ENCODE results near the gene MED12L.
"Not testable (repeated sequence)": the region's sequence is repeated elsewhere in the genome, so short reads cannot be mapped to it uniquely, and the experiment has no call there.

The MED12L gene

DNA sequence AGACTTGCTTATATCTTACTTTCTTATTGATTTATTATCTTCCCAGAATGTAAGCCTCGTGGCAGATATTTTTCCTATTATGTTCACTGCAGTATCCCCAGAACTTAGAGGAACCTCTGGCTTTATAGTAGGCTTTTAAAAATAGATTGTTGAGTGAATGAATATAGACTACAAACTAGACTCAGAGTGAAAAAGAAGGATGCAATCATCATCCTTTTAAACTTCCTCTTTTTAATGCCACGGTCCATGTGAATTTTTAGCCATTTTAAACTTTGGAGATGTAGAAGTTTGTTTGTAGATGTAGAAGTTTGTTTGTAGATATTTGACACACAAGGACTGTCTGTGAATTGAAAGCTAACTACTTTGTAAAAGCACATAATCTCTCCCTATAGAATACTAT is 306.3 kb downstream of the MED12L start:
- ChIA-PET POLR2A (no interaction called here), CTCF (no interaction called here)
- no peak for TF ChIP-seq ZNF221 (tag by site-specific recombination; IDR thresholded peaks at IDR 0.05; ENCODE audit: borderline replicate concordance)
- no peak for TF ChIP-seq HOXD13 (CRISPR knock-in tag; IDR thresholded peaks at IDR 0.05; ENCODE audit: borderline replicate concordance)
- no peak for TF ChIP-seq ZNF549 (tag by site-specific recombination; IDR thresholded peaks at IDR 0.05)
- TF ChIP-seq ZNF621 (tag by site-specific recombination; IDR thresholded peaks at IDR 0.05), result no peak
- TF ChIP-seq, protein P1, sequence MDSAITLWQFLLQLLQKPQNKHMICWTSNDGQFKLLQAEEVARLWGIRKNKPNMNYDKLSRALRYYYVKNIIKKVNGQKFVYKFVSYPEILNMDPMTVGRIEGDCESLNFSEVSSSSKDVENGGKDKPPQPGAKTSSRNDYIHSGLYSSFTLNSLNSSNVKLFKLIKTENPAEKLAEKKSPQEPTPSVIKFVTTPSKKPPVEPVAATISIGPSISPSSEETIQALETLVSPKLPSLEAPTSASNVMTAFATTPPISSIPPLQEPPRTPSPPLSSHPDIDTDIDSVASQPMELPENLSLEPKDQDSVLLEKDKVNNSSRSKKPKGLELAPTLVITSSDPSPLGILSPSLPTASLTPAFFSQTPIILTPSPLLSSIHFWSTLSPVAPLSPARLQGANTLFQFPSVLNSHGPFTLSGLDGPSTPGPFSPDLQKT (IDR thresholded peaks at IDR 0.05; ENCODE audit: borderline replicate concordance, low read depth, low read length), result no peak
- peaks cover 0 to 23% of the 10 kb centered on the region in 2 experiments; a peak in 1 of 3 replicates for H3K36me3 ChIP-seq (ENCODE audit: control insufficient read depth in 2 of 2, insufficient read depth in 1 of 2, low read length in 2 of 2)
- no peaks in the 10 kb centered on the region for H3K4me1 ChIP-seq (ENCODE audit: control insufficient read depth, insufficient read depth, low read length)
- H3K9me3 ChIP-seq (ENCODE audit: control insufficient read depth, insufficient read depth, low read depth, low read length), result no peaks in the 10 kb centered on the region
- no peak overlapping the region for H3K27ac ChIP-seq (ENCODE audit: extremely low read depth, low read depth, low read length)
- H3K4me3 ChIP-seq (ENCODE audit: low read depth, low read length), result no peak overlapping the region

DNA sequence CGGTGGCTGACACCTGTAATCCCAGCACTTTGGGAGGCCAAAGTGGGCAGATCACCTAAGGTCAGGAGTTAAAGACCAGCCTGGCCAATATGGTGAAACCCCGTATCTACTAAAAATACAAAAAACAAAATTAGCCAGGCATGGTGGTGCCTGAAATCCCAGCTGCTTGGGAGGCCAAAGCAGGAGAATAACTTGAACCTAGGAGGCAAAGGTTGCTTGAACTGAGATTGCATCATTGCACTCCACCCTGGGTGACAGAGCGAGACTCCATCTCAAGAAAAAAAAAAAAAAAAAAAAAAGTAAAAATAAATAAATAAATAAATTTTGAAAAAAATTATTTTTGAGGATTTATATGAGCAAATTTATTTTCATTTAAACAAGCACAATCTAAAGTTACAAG is 306.7 kb downstream of the MED12L start:
- H3K4me1 ChIP-seq (ENCODE audit: control insufficient read depth, insufficient read depth, low read length); H3K27ac ChIP-seq (ENCODE audit: extremely low read depth, low read depth, low read length); H3K9me3 ChIP-seq (ENCODE audit: control insufficient read depth, insufficient read depth, low read depth, low read length); H3K4me3 ChIP-seq (ENCODE audit: low read depth, low read length); POLR2A ChIA-PET; CTCF ChIA-PET: not testable (repeated sequence)
- peaks cover 0 to 23% of the 10 kb centered on the region in 2 experiments; a peak in 1 of 3 replicates for H3K36me3 ChIP-seq (ENCODE audit: control insufficient read depth in 2 of 2, insufficient read depth in 1 of 2, low read length in 2 of 2)

DNA sequence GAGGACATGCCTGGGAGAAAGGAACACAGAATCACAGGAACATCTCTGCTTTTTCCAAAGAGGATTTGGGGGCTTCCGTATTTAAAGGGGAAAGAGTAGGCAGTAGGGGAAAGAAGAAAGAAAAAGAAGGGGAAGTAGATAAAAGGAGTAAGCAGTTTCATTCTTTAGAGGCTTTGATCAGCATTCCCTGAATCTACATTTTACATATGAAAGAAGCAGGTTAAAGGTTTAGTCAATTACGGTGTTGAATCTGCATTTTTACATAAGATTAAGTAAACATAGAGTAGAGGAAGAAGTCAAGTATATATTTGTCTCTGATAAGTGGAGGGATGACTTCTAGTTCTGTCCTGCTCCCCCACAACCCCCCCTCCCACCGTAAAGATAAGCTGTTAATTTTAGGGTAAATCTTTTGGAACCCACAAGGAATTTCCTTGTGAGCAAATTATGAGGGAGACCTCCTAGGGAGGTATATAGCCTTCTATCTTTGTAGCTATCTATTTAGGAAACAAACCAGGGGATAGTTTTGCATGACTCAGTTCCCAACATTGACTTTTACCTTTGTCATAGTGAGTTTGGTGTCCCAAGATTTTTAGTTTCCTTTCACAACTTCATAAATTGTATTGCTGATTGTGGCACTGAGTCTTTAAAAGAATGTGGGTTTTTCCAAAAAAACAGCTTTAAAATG is 307.8 kb downstream of the MED12L start:
- TF ChIP-seq ZBTB21 (tag by site-specific recombination; IDR thresholded peaks at IDR 0.05) (no peak), KLF10 (tag by site-specific recombination; IDR thresholded peaks at IDR 0.05) (no peak)
- TF ChIP-seq, protein P2, sequence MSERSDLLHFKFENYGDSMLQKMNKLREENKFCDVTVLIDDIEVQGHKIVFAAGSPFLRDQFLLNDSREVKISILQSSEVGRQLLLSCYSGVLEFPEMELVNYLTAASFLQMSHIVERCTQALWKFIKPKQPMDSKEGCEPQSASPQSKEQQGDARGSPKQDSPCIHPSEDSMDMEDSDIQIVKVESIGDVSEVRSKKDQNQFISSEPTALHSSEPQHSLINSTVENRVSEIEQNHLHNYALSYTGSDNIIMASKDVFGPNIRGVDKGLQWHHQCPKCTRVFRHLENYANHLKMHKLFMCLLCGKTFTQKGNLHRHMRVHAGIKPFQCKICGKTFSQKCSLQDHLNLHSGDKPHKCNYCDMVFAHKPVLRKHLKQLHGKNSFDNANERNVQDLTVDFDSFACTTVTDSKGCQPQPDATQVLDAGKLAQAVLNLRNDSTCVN (tag by site-specific recombination; optimal IDR thresholded peaks at IDR 0.05), result no peak
- Histone ChIP-seq H3K4me1 (ENCODE audit: control insufficient read depth, insufficient read depth, low read length) (no peaks in the 10 kb centered on the region), H3K9me3 (ENCODE audit: control insufficient read depth, insufficient read depth, low read depth, low read length) (no peaks in the 10 kb centered on the region), H3K4me3 (ENCODE audit: low read depth, low read length) (no peak overlapping the region), H3K36me3 (ENCODE audit: control insufficient read depth in 2 of 2, insufficient read depth in 1 of 2, low read length in 2 of 2) (peaks cover 0 to 22% of the 10 kb centered on the region in 2 experiments; a peak in 1 of 3 replicates), H3K27ac (ENCODE audit: extremely low read depth, low read depth, low read length) (no peak overlapping the region)
- POLR2A ChIA-PET, result no interaction called here
- CTCF ChIA-PET, result no interaction called here

DNA sequence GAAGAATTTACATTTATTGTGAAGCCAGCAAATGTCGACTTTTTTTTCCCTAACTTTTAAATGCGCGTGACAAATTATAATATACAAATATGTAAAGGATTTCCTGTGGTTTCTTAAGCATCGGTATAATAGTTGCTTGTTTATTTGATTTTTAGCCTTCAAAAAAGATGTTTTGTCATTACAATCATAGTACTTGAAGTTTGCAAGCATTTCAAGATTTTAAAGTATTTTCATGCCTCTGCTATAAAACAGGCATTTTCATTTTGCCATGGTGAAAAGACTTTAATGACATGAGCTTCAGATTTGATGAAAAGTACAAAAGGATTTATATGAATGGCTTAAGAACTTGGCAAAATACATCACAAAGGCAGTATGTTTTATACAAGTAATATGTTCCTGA is 308.5 kb downstream of the MED12L start:
- Histone ChIP-seq H3K4me1 (ENCODE audit: control insufficient read depth, insufficient read depth, low read length) (no peaks in the 10 kb centered on the region), H3K27ac (ENCODE audit: extremely low read depth, low read depth, low read length) (no peak overlapping the region), H3K9me3 (ENCODE audit: control insufficient read depth, insufficient read depth, low read depth, low read length) (no peaks in the 10 kb centered on the region), H3K4me3 (ENCODE audit: low read depth, low read length) (no peak overlapping the region), H3K36me3 (ENCODE audit: control insufficient read depth in 2 of 2, insufficient read depth in 1 of 2, low read length in 2 of 2) (peaks cover 0 to 25% of the 10 kb centered on the region in 2 experiments; a peak in 1 of 3 replicates)
- ChIA-PET POLR2A (no interaction called here), CTCF (no interaction called here)
- TF ChIP-seq ZNF510 (tag by site-specific recombination; IDR thresholded peaks at IDR 0.05; ENCODE audit: insufficient replicate concordance) (no peak), ZNF785 (tag by site-specific recombination; IDR thresholded peaks at IDR 0.05) (no peak), BCL11B (tag by site-specific recombination; IDR thresholded peaks at IDR 0.05; ENCODE audit: low read depth) (no peak), ZNF146 (tag by site-specific recombination; IDR thresholded peaks at IDR 0.05) (no peak), ZNF341 (tag by site-specific recombination; IDR thresholded peaks at IDR 0.05; ENCODE audit: low read depth) (no peak), ZNF777 (tag by site-specific recombination; IDR thresholded peaks at IDR 0.05; ENCODE audit: borderline replicate concordance) (no peak), ZNF707 (tag by site-specific recombination; IDR thresholded peaks at IDR 0.05) (no peak), ZNF660 (tag by site-specific recombination; IDR thresholded peaks at IDR 0.05) (no peak), ZNF391 (tag by site-specific recombination; IDR thresholded peaks at IDR 0.05; ENCODE audit: borderline replicate concordance, low read depth) (no peak), ZNF169 (tag by site-specific recombination; IDR thresholded peaks at IDR 0.05) (no peak), ZNF350 (tag by site-specific recombination; IDR thresholded peaks at IDR 0.05) (no peak), ZNF394 (tag by site-specific recombination; IDR thresholded peaks at IDR 0.05; ENCODE audit: borderline replicate concordance) (no peak), SP7 (tag by site-specific recombination; IDR thresholded peaks at IDR 0.05) (no peak)
- TF ChIP-seq, protein P3, sequence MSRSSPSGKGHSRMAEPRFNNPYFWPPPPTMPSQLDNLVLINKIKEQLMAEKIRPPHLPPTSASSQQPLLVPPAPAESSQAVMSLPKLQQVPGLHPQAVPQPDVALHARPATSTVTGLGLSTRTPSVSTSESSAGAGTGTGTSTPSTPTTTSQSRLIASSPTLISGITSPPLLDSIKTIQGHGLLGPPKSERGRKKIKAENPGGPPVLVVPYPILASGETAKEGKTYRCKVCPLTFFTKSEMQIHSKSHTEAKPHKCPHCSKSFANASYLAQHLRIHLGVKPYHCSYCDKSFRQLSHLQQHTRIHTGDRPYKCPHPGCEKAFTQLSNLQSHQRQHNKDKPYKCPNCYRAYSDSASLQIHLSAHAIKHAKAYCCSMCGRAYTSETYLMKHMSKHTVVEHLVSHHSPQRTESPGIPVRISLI (tag by site-specific recombination; IDR thresholded peaks at IDR 0.05), result no peak
- TF ChIP-seq, protein P4, sequence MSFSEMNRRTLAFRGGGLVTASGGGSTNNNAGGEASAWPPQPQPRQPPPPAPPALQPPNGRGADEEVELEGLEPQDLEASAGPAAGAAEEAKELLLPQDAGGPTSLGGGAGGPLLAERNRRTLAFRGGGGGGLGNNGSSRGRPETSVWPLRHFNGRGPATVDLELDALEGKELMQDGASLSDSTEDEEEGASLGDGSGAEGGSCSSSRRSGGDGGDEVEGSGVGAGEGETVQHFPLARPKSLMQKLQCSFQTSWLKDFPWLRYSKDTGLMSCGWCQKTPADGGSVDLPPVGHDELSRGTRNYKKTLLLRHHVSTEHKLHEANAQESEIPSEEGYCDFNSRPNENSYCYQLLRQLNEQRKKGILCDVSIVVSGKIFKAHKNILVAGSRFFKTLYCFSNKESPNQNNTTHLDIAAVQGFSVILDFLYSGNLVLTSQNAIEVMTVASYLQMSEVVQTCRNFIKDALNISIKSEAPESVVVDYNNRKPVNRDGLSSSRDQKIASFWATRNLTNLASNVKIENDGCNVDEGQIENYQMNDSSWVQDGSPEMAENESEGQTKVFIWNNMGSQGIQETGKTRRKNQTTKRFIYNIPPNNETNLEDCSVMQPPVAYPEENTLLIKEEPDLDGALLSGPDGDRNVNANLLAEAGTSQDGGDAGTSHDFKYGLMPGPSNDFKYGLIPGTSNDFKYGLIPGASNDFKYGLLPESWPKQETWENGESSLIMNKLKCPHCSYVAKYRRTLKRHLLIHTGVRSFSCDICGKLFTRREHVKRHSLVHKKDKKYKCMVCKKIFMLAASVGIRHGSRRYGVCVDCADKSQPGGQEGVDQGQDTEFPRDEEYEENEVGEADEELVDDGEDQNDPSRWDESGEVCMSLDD (tag by site-specific recombination; IDR thresholded peaks at IDR 0.05), result no peak

Data from HEK293 (cell line).